ENCODE data around the gene TMEM143. TPM values are rescaled to one million over a fixed set of nuclear protein-coding genes. Genes with fewer than 3 reads are reported as not detected.
"Not testable (repeated sequence)": the region's sequence is repeated elsewhere in the genome, so short reads cannot be mapped to it uniquely, and the experiment has no call there.

TMEM143 gene
- total RNA-seq, 2 donors from 2014 or later = 20.5 to 33.7 TPM

DNA sequence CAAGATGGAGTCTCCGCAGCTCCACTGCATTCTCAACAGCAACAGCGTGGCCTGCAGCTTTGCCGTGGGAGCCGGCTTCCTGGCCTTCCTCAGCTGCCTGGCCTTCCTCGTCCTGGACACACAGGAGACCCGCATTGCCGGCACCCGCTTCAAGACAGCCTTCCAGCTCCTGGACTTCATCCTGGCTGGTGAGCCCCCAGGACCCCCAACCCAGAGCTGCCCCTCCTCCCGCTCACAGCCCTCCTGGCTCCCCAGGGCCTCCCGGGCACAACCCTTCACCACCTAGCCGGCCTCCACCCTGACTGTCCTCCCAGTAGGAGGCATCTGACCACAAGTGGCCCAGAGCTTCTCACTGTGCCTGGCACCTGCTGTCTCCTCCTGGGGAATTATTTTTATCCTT lies 9.8 kb upstream of the TMEM143 start:
- no peak for ATAC-seq (replicated peaks)
- no peaks in the 10 kb centered on the region for H3K36me3 Mint-ChIP-seq (ENCODE audit: low read depth)

DNA sequence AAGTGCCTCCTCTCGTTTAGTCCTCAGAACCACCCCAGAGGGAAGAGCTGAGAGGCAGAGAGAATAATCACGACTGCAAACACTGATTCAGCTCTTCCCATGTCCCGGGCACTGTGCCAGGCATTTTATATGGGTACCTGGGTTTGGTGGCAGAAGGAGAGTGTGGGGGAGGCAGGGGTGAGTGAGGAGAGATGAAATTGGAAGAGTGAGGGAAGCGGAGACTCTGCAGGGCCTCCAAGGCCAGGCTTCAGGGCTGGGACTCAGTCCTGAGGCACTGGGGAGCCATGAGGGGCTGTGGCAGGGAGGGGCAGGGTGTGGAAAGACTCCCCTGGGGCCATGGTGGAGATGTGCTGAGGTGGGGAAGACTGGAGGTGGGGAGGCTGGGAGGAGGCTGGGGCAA lies 9.2 kb upstream of the TMEM143 start:
- H3K27me3 Mint-ChIP-seq = no peaks in the 10 kb centered on the region
- no peaks in the 10 kb centered on the region for H3K4me1 Mint-ChIP-seq
- no peaks in the 10 kb centered on the region for H3K36me3 Mint-ChIP-seq (ENCODE audit: low read depth)
- no peak overlapping the region for H3K27ac Mint-ChIP-seq
- H3K4me3 Mint-ChIP-seq = no peak overlapping the region
- H3K9me3 Mint-ChIP-seq = no peaks in the 10 kb centered on the region
- ATAC-seq (replicated peaks) = no peak

More for the DNA sequence above, 9.8 kb upstream of the TMEM143 start:
- H3K9me3 Mint-ChIP-seq = no peaks in the 10 kb centered on the region
- H3K27me3 Mint-ChIP-seq = no peaks in the 10 kb centered on the region
- H3K4me3 Mint-ChIP-seq = no peak overlapping the region
- H3K4me1 Mint-ChIP-seq = no peaks in the 10 kb centered on the region
- H3K27ac Mint-ChIP-seq = no peak overlapping the region

- H3K4me3 Mint-ChIP-seq; H3K27me3 Mint-ChIP-seq; ATAC-seq (replicated peaks); H3K9me3 Mint-ChIP-seq; H3K27ac Mint-ChIP-seq; H3K4me1 Mint-ChIP-seq; H3K36me3 Mint-ChIP-seq (ENCODE audit: low read depth): not testable (repeated sequence)
Observed at GRCh38 chr19:48371771-48372170, 8.0 kb upstream of the TMEM143 start.

DNA sequence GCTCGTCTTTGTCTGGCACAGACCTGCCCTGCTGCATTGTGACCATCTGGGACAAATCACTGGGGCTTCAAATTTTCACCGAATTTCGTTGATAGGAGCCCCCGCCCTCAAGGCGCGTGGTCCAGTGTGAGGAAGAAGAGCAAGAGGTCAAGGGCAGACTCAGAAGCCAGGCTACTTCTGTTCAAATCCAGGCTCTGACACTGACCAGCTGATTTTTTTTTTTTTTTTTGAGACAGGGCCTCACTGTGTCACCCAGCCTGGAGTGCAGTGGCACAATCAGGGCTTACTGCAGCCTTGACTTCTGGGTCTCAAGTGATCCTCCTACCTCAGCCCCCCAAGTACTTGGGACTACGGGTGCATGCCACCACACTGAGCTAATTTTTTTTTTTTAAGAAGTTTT lies 7.6 kb upstream of the TMEM143 start:
- Mint-ChIP-seq H3K27me3 (no peaks in the 10 kb centered on the region), H3K27ac (no peak overlapping the region), H3K9me3 (no peaks in the 10 kb centered on the region), H3K4me3 (no peak overlapping the region), H3K36me3 (ENCODE audit: low read depth) (no peaks in the 10 kb centered on the region), H3K4me1 (no peaks in the 10 kb centered on the region)
- ATAC-seq (replicated peaks) = no peak

DNA sequence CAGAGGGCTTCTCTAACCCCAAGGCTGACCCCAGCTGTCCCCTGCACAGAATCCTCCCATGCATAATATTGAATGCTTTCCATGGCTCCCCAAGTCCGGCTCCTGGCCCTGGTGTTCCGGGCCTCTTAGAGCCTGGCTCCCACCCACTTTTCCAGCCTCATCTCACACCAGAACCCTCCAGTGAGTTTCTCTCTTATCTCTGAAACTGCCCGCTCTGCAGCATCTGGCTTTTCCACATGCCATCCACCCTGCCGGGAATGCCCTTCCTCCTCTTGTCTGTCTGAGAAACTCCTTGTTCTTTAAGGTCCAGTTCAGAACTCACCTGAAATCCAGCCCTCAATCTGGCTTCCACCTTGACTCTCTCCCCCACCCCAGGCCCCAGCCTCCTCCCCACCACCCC lies 7.2 kb upstream of the TMEM143 start:
- no peak for ATAC-seq (replicated peaks)
- Mint-ChIP-seq H3K4me1 (no peaks in the 10 kb centered on the region), H3K36me3 (ENCODE audit: low read depth) (no peaks in the 10 kb centered on the region), H3K27me3 (no peaks in the 10 kb centered on the region), H3K9me3 (no peaks in the 10 kb centered on the region), H3K4me3 (no peak overlapping the region), H3K27ac (peak overlapping the region; percentile 13)

- H3K9me3 Mint-ChIP-seq = no peaks in the 10 kb centered on the region
- no peaks in the 10 kb centered on the region for H3K27me3 Mint-ChIP-seq
- no peak overlapping the region for H3K27ac Mint-ChIP-seq
- H3K4me1 Mint-ChIP-seq = no peaks in the 10 kb centered on the region
- H3K4me3 Mint-ChIP-seq = no peak overlapping the region
- no peak for ATAC-seq (replicated peaks)
- H3K36me3 Mint-ChIP-seq (ENCODE audit: low read depth) = peaks cover 3% of the 10 kb centered on the region
Observed at GRCh38 chr19:48368936-48369335, 5.2 kb upstream of the TMEM143 start.

DNA sequence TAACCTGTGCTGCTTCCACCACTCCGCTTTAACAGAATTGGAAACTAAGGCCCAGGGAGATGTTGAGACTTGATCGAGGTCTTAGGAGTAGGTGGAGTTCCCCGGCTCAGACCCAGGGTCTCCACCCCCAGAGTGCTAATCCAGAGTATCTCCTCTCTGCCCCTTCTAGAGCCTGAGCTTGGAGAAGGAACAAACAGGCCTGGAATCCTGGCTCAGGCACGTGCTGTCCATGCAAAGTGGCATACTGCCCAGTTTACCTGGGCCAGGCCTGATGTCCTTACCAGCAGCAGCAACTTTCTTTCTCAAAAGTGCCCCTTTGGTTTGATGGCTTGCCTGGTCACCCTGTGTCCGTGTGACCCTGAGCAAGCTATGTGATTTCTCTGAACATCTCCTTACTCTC lies 4.1 kb upstream of the TMEM143 start:
- ATAC-seq (replicated peaks) = no peak
- Mint-ChIP-seq H3K36me3 (ENCODE audit: low read depth) (peaks cover 7% of the 10 kb centered on the region), H3K27ac (no peak overlapping the region), H3K27me3 (no peaks in the 10 kb centered on the region), H3K9me3 (no peaks in the 10 kb centered on the region), H3K4me1 (no peaks in the 10 kb centered on the region), H3K4me3 (no peak overlapping the region)

GRCh38 chr19:48365602-48366001 lies 1.9 kb upstream of the TMEM143 start:
- Mint-ChIP-seq H3K4me1 (no peaks in the 10 kb centered on the region), H3K4me3 (no peak overlapping the region), H3K27ac (no peak overlapping the region)

DNA sequence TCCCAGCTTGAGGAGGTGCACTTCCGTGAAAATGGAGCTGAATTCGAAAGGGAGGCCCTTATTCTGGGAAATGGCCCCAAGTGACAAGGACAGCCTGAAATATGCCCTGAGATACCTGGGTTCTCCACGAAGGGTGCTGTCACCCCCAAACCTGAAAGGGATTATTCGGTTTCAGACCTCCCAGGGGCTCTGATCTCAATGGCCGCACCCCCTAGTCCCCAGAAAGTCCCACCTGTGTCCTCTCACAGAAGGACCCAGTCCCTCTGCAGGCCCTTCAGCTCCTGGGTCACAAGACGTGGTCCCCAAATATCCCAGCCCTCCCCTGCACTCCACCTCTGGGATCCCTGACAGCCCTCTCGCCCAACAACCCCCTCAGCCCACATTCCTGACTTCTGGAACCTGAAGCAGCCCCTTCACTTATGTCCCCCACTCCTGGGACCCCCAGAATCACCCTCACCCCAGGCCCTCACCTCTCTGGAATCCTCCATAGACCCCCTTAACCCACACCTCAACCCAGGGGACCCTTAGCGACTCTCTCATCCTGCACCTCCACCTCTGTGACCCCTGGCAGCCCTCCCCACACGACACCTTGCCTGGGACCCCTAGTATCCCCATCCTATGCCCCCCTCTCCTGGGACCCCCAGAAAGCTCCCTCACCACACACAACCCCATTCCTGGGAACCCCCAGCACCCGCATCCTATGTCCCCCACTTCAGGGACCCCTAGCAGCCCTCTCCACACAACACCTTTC lies 1.0 kb upstream of the TMEM143 start:
- no peaks in the 10 kb centered on the region for H3K4me1 Mint-ChIP-seq
- H3K36me3 Mint-ChIP-seq (ENCODE audit: low read depth) = peaks cover 12% of the 10 kb centered on the region
- no peaks in the 10 kb centered on the region for H3K9me3 Mint-ChIP-seq
- peak overlapping the region; percentile 93 for H3K4me3 Mint-ChIP-seq
- peak overlapping the region; percentile 97 for H3K27ac Mint-ChIP-seq
- ATAC-seq (replicated peaks) = no peak
- H3K27me3 Mint-ChIP-seq = no peaks in the 10 kb centered on the region

More at GRCh38 chr19:48365602-48366001, 1.9 kb upstream of the TMEM143 start:
- no peaks in the 10 kb centered on the region for H3K27me3 Mint-ChIP-seq
- H3K36me3 Mint-ChIP-seq (ENCODE audit: low read depth) = peaks cover 12% of the 10 kb centered on the region
- H3K9me3 Mint-ChIP-seq = no peaks in the 10 kb centered on the region
- no peak for ATAC-seq (replicated peaks)

DNA sequence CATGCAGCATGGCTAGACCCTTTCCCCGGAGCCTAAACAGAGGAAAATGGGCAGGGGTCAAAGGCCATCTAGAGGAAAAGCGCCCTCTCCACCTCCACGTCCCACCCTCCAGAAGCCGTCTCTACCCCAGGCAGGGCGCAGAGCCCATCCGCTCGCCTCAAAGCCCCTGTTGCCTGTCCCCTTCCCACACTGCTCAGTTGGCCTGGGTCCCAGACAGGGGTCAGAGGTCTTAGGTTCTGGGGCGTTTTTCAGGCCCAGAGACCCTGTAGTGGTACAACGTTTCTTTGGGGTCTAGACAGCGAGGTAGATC lies 285 bp downstream of the TMEM143 start:
- no peaks in the 10 kb centered on the region for H3K27me3 Mint-ChIP-seq
- H3K36me3 Mint-ChIP-seq (ENCODE audit: low read depth) = peaks cover 21% of the 10 kb centered on the region
- ATAC-seq (replicated peaks) = peak; percentile 13

GRCh38 chr19:48362716-48363499 lies 832 bp downstream of the TMEM143 start:
- Mint-ChIP-seq H3K27me3 (no peaks in the 10 kb centered on the region), H3K36me3 (ENCODE audit: low read depth) (peaks cover 24% of the 10 kb centered on the region), H3K27ac (peak overlapping the region; percentile 97), H3K9me3 (no peaks in the 10 kb centered on the region), H3K4me3 (peak overlapping the region; percentile 93), H3K4me1 (no peaks in the 10 kb centered on the region)
- ATAC-seq (replicated peaks) = peak; percentile 79

More for the DNA sequence above, 285 bp downstream of the TMEM143 start:
- H3K9me3 Mint-ChIP-seq = no peaks in the 10 kb centered on the region
- peak overlapping the region; percentile 97 for H3K27ac Mint-ChIP-seq
- peak overlapping the region; percentile 93 for H3K4me3 Mint-ChIP-seq
- no peaks in the 10 kb centered on the region for H3K4me1 Mint-ChIP-seq

GRCh38 chr19:48361912-48362311 lies 1.8 kb downstream of the TMEM143 start:
- Mint-ChIP-seq H3K27ac (no peak overlapping the region), H3K36me3 (ENCODE audit: low read depth) (peaks cover 24% of the 10 kb centered on the region), H3K4me3 (peak overlapping the region; percentile 93), H3K4me1 (no peaks in the 10 kb centered on the region), H3K27me3 (no peaks in the 10 kb centered on the region), H3K9me3 (no peaks in the 10 kb centered on the region)
- no peak for ATAC-seq (replicated peaks)

- H3K27ac Mint-ChIP-seq = no peak overlapping the region
- no peaks in the 10 kb centered on the region for H3K9me3 Mint-ChIP-seq
- peaks cover 22% of the 10 kb centered on the region for H3K36me3 Mint-ChIP-seq (ENCODE audit: low read depth)
- H3K27me3 Mint-ChIP-seq = no peaks in the 10 kb centered on the region
- no peak overlapping the region for H3K4me3 Mint-ChIP-seq
- ATAC-seq (replicated peaks) = no peak
- H3K4me1 Mint-ChIP-seq = no peaks in the 10 kb centered on the region
Observed at GRCh38 chr19:48359123-48359522, 4.6 kb downstream of the TMEM143 start.

DNA sequence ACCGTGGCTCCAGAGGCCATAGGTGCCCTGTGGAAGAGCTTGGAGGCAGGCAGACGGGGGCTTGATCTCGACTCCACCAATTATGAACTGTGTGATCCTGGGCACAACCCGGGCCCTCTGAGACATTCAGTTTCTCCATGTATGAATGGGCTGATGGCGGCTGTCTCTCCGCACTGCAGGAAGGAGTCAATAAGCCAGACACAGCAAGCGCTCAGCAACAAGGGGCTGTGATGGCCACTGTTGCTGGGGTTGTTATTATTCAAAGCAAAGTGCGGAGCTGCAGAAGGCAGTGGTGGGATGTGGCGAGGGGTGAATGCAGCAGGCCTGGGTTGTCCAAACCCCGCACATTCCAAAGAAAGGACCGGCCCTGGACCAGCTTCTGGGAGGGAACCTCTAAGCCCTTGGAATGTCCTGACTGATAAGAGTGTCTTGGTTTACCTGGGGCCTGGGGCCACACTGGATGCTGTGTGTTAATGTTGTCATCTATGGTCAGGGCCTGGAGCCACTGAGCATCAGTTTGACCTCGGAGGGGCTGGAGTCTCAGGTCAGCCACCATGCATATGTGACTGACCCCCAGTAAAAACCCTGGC lies 8.3 kb downstream of the TMEM143 start:
- H3K27ac Mint-ChIP-seq = no peak overlapping the region
- peaks cover 12% of the 10 kb centered on the region for H3K36me3 Mint-ChIP-seq (ENCODE audit: low read depth)
- no peaks in the 10 kb centered on the region for H3K9me3 Mint-ChIP-seq
- H3K4me1 Mint-ChIP-seq = peaks cover 8% of the 10 kb centered on the region
- no peaks in the 10 kb centered on the region for H3K27me3 Mint-ChIP-seq
- no peak overlapping the region for H3K4me3 Mint-ChIP-seq
- no peak for ATAC-seq (replicated peaks)
